ENCODE data around the gene C11orf16.

DNA sequence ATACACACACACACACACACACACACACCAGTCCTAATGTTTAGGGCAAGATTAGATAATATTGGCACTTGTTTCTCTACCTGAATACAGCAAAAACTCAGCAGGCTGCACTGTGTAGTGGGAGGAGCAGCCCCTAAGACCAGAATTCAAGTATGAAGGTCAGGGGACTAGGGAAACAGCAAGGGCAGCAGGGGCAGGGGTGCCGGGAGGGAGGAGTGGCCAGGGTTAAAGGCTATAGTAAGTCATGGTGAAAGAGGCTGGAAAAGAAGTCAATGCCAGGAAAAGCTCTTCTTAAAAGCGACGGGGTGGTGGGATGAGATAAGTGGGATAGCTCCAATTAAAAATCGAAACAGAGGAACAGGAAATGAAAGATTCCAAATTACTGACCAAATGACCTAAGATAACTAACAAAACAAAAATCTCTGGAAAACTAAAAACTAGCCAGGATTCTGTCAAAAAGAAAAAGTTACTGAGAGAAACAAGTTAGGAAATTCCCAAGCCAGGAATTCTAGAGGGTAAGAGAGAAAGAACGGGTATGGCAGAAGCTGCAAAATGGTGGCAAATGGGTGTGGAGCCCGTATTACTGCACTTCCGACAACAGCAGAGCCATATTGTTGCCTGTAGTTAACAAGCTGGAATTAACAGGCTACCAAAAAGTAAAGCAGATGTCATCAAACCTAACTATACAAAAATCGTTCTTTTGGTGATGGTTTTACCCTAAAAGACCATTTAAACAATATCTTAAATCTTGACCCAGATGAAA, 8.8 kb upstream of the C11orf16 start:
- no peak for TF ChIP-seq SIN3A (IDR thresholded peaks at IDR 0.05; ENCODE audit: borderline replicate concordance in 2 of 2, control insufficient read depth in 1 of 2, low read depth in 2 of 2, low read length in 2 of 2)
- TF ChIP-seq, protein P1, sequence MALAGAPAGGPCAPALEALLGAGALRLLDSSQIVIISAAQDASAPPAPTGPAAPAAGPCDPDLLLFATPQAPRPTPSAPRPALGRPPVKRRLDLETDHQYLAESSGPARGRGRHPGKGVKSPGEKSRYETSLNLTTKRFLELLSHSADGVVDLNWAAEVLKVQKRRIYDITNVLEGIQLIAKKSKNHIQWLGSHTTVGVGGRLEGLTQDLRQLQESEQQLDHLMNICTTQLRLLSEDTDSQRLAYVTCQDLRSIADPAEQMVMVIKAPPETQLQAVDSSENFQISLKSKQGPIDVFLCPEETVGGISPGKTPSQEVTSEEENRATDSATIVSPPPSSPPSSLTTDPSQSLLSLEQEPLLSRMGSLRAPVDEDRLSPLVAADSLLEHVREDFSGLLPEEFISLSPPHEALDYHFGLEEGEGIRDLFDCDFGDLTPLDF (CRISPR knock-in tag; IDR thresholded peaks at IDR 0.05) = no peak
- no peak for TF ChIP-seq EGR1 (conservative IDR thresholded peaks at IDR 0.05)
- no peak for TF ChIP-seq EZH2 (IDR thresholded peaks at IDR 0.05; ENCODE audit: borderline replicate concordance, low read depth, low read length)
- TF ChIP-seq, protein P2, sequence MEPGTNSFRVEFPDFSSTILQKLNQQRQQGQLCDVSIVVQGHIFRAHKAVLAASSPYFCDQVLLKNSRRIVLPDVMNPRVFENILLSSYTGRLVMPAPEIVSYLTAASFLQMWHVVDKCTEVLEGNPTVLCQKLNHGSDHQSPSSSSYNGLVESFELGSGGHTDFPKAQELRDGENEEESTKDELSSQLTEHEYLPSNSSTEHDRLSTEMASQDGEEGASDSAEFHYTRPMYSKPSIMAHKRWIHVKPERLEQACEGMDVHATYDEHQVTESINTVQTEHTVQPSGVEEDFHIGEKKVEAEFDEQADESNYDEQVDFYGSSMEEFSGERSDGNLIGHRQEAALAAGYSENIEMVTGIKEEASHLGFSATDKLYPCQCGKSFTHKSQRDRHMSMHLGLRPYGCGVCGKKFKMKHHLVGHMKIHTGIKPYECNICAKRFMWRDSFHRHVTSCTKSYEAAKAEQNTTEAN (CRISPR knock-in tag; IDR thresholded peaks at IDR 0.05) = no peak

Measured in K562 (cell line).